Keratinocyte (primary cell): ENCODE results near the gene EEF2K. TPM values are rescaled to one million over a fixed set of nuclear protein-coding genes. Genes with fewer than 3 reads are reported as not detected.

Experiments
- DNase-seq: peaks from one replicate; pipeline ENCODE4 v3.0.0-alpha.2; 2011; ENCODE audit warnings: low read depth, missing footprints, low spot score
- FAIRE-seq: peaks from 2 replicates; lab custom pipeline; 2011; peaks lifted over from hg19 to GRCh38; lab: Jason Lieb, UNC
- H2AFZ ChIP-seq: 2 replicates; pipeline ENCODE4 v1.6.0; 2012; ENCODE audit warnings: low read length, control low read depth, inconsistent platforms; ENCODE audit not compliant: control insufficient read depth
- H3K27ac ChIP-seq: 2 replicates; pipeline ENCODE4 v1.5.1; 2011; ENCODE audit warnings: low read length; ENCODE audit not compliant: control insufficient read depth, insufficient read depth
- H3K27me3 ChIP-seq: 3 replicates; pipeline ENCODE4 v1.6.0; 2011; ENCODE audit warnings: low read length; ENCODE audit not compliant: control insufficient read depth, insufficient read depth; ENCODE audit errors: extremely low read depth
- H3K36me3 ChIP-seq, 2 experiments: 2 replicates in 1 of 2; 3 replicates in 1 of 2; pipeline ENCODE4 v1.5.1; 2011; ENCODE audit warnings: low read length in 2 of 2, mild to moderate bottlenecking in 1 of 2; ENCODE audit not compliant: control insufficient read depth in 2 of 2, insufficient read depth in 2 of 2; ENCODE audit errors: extremely low read depth in 1 of 2
- H3K4me1 ChIP-seq: 3 replicates; pipeline ENCODE4 v1.5.1; 2011; ENCODE audit warnings: low read length; ENCODE audit not compliant: control insufficient read depth, insufficient read depth; ENCODE audit errors: extremely low read depth
- H3K4me2 ChIP-seq: 3 replicates; pipeline ENCODE4 v1.6.0; 2011; ENCODE audit warnings: low read depth, low read length; ENCODE audit not compliant: control insufficient read depth, insufficient read depth; ENCODE audit errors: extremely low read depth
- H3K4me3 ChIP-seq, 3 experiments: fragments of 200-600 bp in 1 of 3; sonication (generic) in 1 of 3; 2 replicates in 2 of 3; 3 replicates in 1 of 3; pipeline ENCODE4 v1.5.1; 2011 to 2016; ENCODE audit warnings: low read length in 3 of 3, mild to moderate bottlenecking in 3 of 3, control low read depth in 2 of 3, inconsistent platforms in 1 of 3, low read depth in 1 of 3, mixed read lengths in 1 of 3, mixed run types in 1 of 3, moderate library complexity in 1 of 3; ENCODE audit not compliant: control insufficient read depth in 2 of 3, insufficient read depth in 2 of 3; ENCODE audit errors: extremely low read depth in 1 of 3
- H3K79me2 ChIP-seq: 2 replicates; pipeline ENCODE4 v1.6.0; 2012; ENCODE audit warnings: low read length; ENCODE audit not compliant: control insufficient read depth, insufficient read depth
- H3K9ac ChIP-seq: 3 replicates; pipeline ENCODE4 v1.6.0; 2011; ENCODE audit warnings: low read length; ENCODE audit not compliant: control insufficient read depth, insufficient read depth; ENCODE audit errors: extremely low read depth
- H3K9me1 ChIP-seq: 3 replicates; pipeline ENCODE4 v1.6.0; 2011; ENCODE audit warnings: low read length; ENCODE audit not compliant: control insufficient read depth, insufficient read depth; ENCODE audit errors: extremely low read depth
- H3K9me3 ChIP-seq: 2 replicates; pipeline ENCODE4 v1.5.1; 2012; ENCODE audit warnings: low read depth, low read length; ENCODE audit not compliant: control insufficient read depth
- H4K20me1 ChIP-seq: 3 replicates; pipeline ENCODE4 v1.6.0; 2011; ENCODE audit warnings: low read length; ENCODE audit not compliant: control insufficient read depth, insufficient read depth; ENCODE audit errors: extremely low read depth
- CTCF ChIP-seq, 3 experiments: IDR thresholded peaks in 1 of 3; conservative IDR thresholded peaks in 1 of 3; optimal IDR thresholded peaks in 1 of 3; 2 replicates in 2 of 3; 3 replicates in 1 of 3; pipeline versions ENCODE3 to v1.5.1; 2011; ENCODE audit warnings: low read length in 3 of 3, mild to moderate bottlenecking in 3 of 3, moderate library complexity in 2 of 3, control low read depth in 1 of 3, inconsistent platforms in 1 of 3; ENCODE audit not compliant: insufficient read depth in 2 of 3; ENCODE audit errors: extremely low read depth in 1 of 3
- EZH2 ChIP-seq: IDR thresholded peaks from one replicate; pipeline ENCODE4 v1.6.1; 2012; ENCODE audit warnings: inconsistent platforms, mild to moderate bottlenecking, low read length, moderate library complexity
- dilution Hi-C: fragments of 300-500 bp; cut with MboI; formaldehyde crosslinking; loops from one replicate; pipeline ENCODE4 v1.7.0; 2020; ENCODE audit warnings: low sequenced_read_pairs; ENCODE audit not compliant: extremely low pct_ligation_motif_present
- polyA plus RNA-seq, 5 experiments: library from polyadenylated mRNA; depleted of rRNA in 3 of 5; stranded (reverse) in 3 of 5; stranded (forward) in 1 of 5; unstranded in 1 of 5; fragments of >200 nt; gene quantifications; 1 replicate in 1 of 5; 2 replicates in 3 of 5; 3 replicates in 1 of 5; pipeline versions ENCODE4 v1.2.1 to v1.2.3, GENCODE V29; 2011 to 2012; ENCODE audit warnings: missing spikeins in 2 of 5, low read depth in 1 of 5, low replicate concordance in 1 of 5

EEF2K gene
- polyA plus RNA-seq, 1 donor (not counting 4 experiments of a cell fraction or from before 2014, with no cell fraction given): 7.3 TPM

GRCh38 chr16:22194707-22195444, 11.2 kb upstream of the EEF2K start:
- Histone ChIP-seq H3K4me3 (no peak overlapping the region), H3K9me3 (no peaks in the 10 kb centered on the region), H2AFZ (no peak overlapping the region), H3K4me2 (no peak overlapping the region), H3K9ac (no peak overlapping the region), H3K36me3 (no peaks in the 10 kb centered on the region), H3K9me1 (no peaks in the 10 kb centered on the region), H4K20me1 (no peaks in the 10 kb centered on the region), H3K27me3 (no peaks in the 10 kb centered on the region), H3K79me2 (no peaks in the 10 kb centered on the region), H3K4me1 (peaks cover 29% of the 10 kb centered on the region), H3K27ac (no peak overlapping the region)
- dilution Hi-C loops: no loop called here
- TF ChIP-seq CTCF (optimal IDR thresholded peaks at IDR 0.05 in 1 of 3, IDR thresholded peaks at IDR 0.05 in 1 of 3, conservative IDR thresholded peaks at IDR 0.05 in 1 of 3; ENCODE audit: extremely low read depth in 1 of 3, insufficient read depth in 2 of 3, low read length in 3 of 3) (no peak), EZH2 (no peak)
- FAIRE-seq (no peak), DNase-seq (no peak)

GRCh38 chr16:22195445-22195694, 10.7 kb upstream of the EEF2K start:
- H3K4me3 ChIP-seq: no peak overlapping the region
- no peak for TF ChIP-seq CTCF (optimal IDR thresholded peaks at IDR 0.05 in 1 of 3, IDR thresholded peaks at IDR 0.05 in 1 of 3, conservative IDR thresholded peaks at IDR 0.05 in 1 of 3; ENCODE audit: extremely low read depth in 1 of 3, insufficient read depth in 2 of 3, low read length in 3 of 3)
- TF ChIP-seq EZH2: no peak
- no peak for FAIRE-seq
- H3K27me3 ChIP-seq: no peaks in the 10 kb centered on the region
- H3K9me3 ChIP-seq: no peaks in the 10 kb centered on the region
- H3K27ac ChIP-seq: no peak overlapping the region
- dilution Hi-C loops: no loop called here
- H3K4me2 ChIP-seq: no peak overlapping the region
- no peak overlapping the region for H2AFZ ChIP-seq
- no peaks in the 10 kb centered on the region for H4K20me1 ChIP-seq
- no peaks in the 10 kb centered on the region for H3K9me1 ChIP-seq
- no peak for DNase-seq
- no peaks in the 10 kb centered on the region for H3K79me2 ChIP-seq
- H3K4me1 ChIP-seq: peaks cover 30% of the 10 kb centered on the region
- H3K9ac ChIP-seq: no peak overlapping the region
- H3K36me3 ChIP-seq: no peaks in the 10 kb centered on the region
